ENCODE data around the gene MAGI1.
"Not testable (repeated sequence)": the region's sequence is repeated elsewhere in the genome, so short reads cannot be mapped to it uniquely, and the experiment has no call there.

The MAGI1 gene

GRCh38 chr3:66038726-66039589 is at the start of gene MAGI1:
Gene MAGI1 (minus strand): TSS chr3:66038918. CDS start chr3:66038308, 610 bp downstream.
- peak; percentile 13 for DNase-seq

- no peak for DNase-seq
These were observed 45.1 kb upstream of the MAGI1 start for GRCh38 chr3:66083784-66084213.

- DNase-seq, result no peak
These were observed 44.5 kb upstream of the MAGI1 start for GRCh38 chr3:66083096-66083678.

- DNase-seq, result no peak
These were observed 44.0 kb upstream of the MAGI1 start for GRCh38 chr3:66082679-66083078.

GRCh38 chr3:66080167-66080566 is 41.4 kb upstream of the MAGI1 start:
- DNase-seq, result no peak

GRCh38 chr3:66077973-66078372 is 39.3 kb upstream of the MAGI1 start:
- no peak for DNase-seq

GRCh38 chr3:66076861-66077470 is 38.2 kb upstream of the MAGI1 start:
- no peak for DNase-seq

- DNase-seq, result no peak
These were observed 36.6 kb upstream of the MAGI1 start for GRCh38 chr3:66075281-66075680.

- no peak for DNase-seq
These were observed 34.9 kb upstream of the MAGI1 start for GRCh38 chr3:66073464-66074141.

- no peak for DNase-seq
These were observed 29.5 kb upstream of the MAGI1 start for GRCh38 chr3:66068255-66068654.

- no peak for DNase-seq
These were observed 28.4 kb upstream of the MAGI1 start for GRCh38 chr3:66066963-66067617.

GRCh38 chr3:66055289-66055688 is 16.6 kb upstream of the MAGI1 start:
- no peak for DNase-seq

- no peak for DNase-seq
These were observed 14.9 kb upstream of the MAGI1 start for GRCh38 chr3:66053550-66054094.

GRCh38 chr3:66052721-66053549 is 14.2 kb upstream of the MAGI1 start:
- no peak for DNase-seq

- no peak for DNase-seq
These were observed 12.1 kb upstream of the MAGI1 start for GRCh38 chr3:66050821-66051220.

- no peak for DNase-seq
These were observed 9.3 kb upstream of the MAGI1 start for GRCh38 chr3:66048051-66048395.

GRCh38 chr3:66047311-66048050 is 8.8 kb upstream of the MAGI1 start:
- DNase-seq, result no peak

- DNase-seq, result not testable (repeated sequence)
These were observed 7.6 kb upstream of the MAGI1 start for GRCh38 chr3:66046321-66046720.

- no peak for DNase-seq
These were observed 3.1 kb upstream of the MAGI1 start for GRCh38 chr3:66041828-66042227.

- DNase-seq, result no peak
These were observed 2.4 kb upstream of the MAGI1 start for GRCh38 chr3:66041116-66041515.

- DNase-seq, result no peak
These were observed 821 bp upstream of the MAGI1 start for GRCh38 chr3:66039590-66039887.

All from stimulated activated CD4-positive, alpha-beta T cell treated with anti-CD3 and anti-CD28 coated beads, Interleukin-4, amount 100 ng/mL, for 1 hour (primary cell).